Mesendoderm (in vitro differentiated cells): ENCODE results near the gene CTH.
"Not testable (repeated sequence)": the region's sequence is repeated elsewhere in the genome, so short reads cannot be mapped to it uniquely, and the experiment has no call there.

ENCODE experiments used
- DNase-seq: peaks from one replicate; pipeline ENCODE4 v3.0.0; 2013
- H2AK5ac ChIP-seq: 2 replicates; pipeline ENCODE4 v1.6.1; 2013; ENCODE audit warnings: low read length, inconsistent platforms
- H2BK120ac ChIP-seq: 2 replicates; pipeline ENCODE4 v1.6.1; 2013; ENCODE audit warnings: low read depth, mild to moderate bottlenecking, low read length, moderate library complexity, mixed read lengths
- H2BK15ac ChIP-seq: replicated peaks from 2 replicates; pipeline ENCODE4 v1.6.1; 2013; ENCODE audit warnings: low read depth, mild to moderate bottlenecking, moderate library complexity
- H2BK5ac ChIP-seq: 2 replicates; pipeline ENCODE4 v1.6.1; 2013; ENCODE audit warnings: low read length, inconsistent platforms
- H3K18ac ChIP-seq: 2 replicates; pipeline ENCODE4 v1.6.1; 2013; ENCODE audit warnings: mild to moderate bottlenecking, low read length, mixed read lengths
- H3K23ac ChIP-seq: one replicate; pipeline ENCODE4 v1.6.1; 2013; ENCODE audit warnings: low read length
- H3K27ac ChIP-seq: 2 replicates; pipeline ENCODE4 v1.5.1; 2013; ENCODE audit warnings: low read depth, mild to moderate bottlenecking, inconsistent platforms, low read length, moderate library complexity
- H3K27me3 ChIP-seq: 2 replicates; pipeline ENCODE4 v1.6.1; 2013; ENCODE audit warnings: low read length, control low read depth, mild to moderate bottlenecking, inconsistent platforms; ENCODE audit not compliant: insufficient read depth, poor library complexity
- H3K36me3 ChIP-seq: 2 replicates; pipeline ENCODE4 v1.6.1; 2013; ENCODE audit warnings: low read length, inconsistent platforms; ENCODE audit not compliant: control insufficient read depth, insufficient read depth
- H3K4ac ChIP-seq: one replicate; pipeline ENCODE4 v1.6.1; 2013; ENCODE audit warnings: low read depth, mild to moderate bottlenecking, low read length, moderate library complexity
- H3K4me1 ChIP-seq: 2 replicates; pipeline ENCODE4 v1.6.1; 2013; ENCODE audit warnings: low read depth, low read length, inconsistent platforms; ENCODE audit not compliant: control insufficient read depth
- H3K4me2 ChIP-seq: 2 replicates; pipeline ENCODE4 v1.6.1; 2013; ENCODE audit warnings: low read length
- H3K4me3 ChIP-seq: 2 replicates; pipeline ENCODE4 v1.5.1; 2013; ENCODE audit warnings: mild to moderate bottlenecking, low read length
- H3K56ac ChIP-seq: one replicate; pipeline ENCODE4 v1.6.1; 2013; ENCODE audit warnings: low read length
- H3K79me1 ChIP-seq: 2 replicates; pipeline ENCODE4 v1.6.1; 2013; ENCODE audit warnings: low read length, inconsistent platforms
- H3K79me2 ChIP-seq: 2 replicates; pipeline ENCODE4 v1.6.1; 2013; ENCODE audit warnings: mild to moderate bottlenecking, low read length; ENCODE audit not compliant: control insufficient read depth, insufficient read depth
- H3K9ac ChIP-seq: 2 replicates; pipeline ENCODE4 v1.6.1; 2013; ENCODE audit warnings: low read length, inconsistent platforms
- H4K5ac ChIP-seq: one replicate; pipeline ENCODE4 v1.6.1; 2013; ENCODE audit warnings: low read length
- H4K8ac ChIP-seq: one replicate; pipeline ENCODE4 v1.6.1; 2013; ENCODE audit warnings: low read depth, mild to moderate bottlenecking, control low read depth, low read length, moderate library complexity
- WGBS: extraction: QIAGEN DNeasy Blood & Tissue Kit; methylation state at CpG from one replicate; pipeline ENCODE4 v1.1.7; 2013; ENCODE audit warnings: low lambda C conversion rate, missing lambda C conversion rate; ENCODE audit not compliant: insufficient coverage; ENCODE audit errors: extremely low coverage; 5-methylcytosine and 5-hydroxymethylcytosine counted together

The CTH gene

DNA sequence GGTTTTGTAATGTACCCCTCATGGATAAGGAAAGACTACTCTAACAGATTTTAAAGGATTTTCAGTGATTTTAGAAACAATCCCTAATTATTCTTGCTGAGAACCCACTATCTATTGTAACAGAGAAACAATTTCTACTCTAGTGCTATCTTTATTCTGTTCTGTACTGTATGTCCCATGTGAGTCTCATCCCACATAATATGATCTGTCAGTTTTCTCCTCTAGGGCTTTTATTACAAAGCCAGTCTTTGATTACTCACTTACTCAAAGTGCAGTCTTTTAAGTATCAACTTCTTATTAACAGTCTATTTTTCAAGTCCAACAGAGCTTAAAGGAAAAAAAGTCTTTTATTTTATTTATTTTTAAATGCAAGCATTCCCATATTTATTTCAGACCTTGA lies 54.8 kb downstream of the CTH start:
- Histone ChIP-seq H3K36me3 (no peaks in the 10 kb centered on the region), H3K27me3 (no peaks in the 10 kb centered on the region), H3K56ac (no peak overlapping the region), H3K27ac (no peak overlapping the region), H2BK15ac (no peak overlapping the region), H3K4me1 (peaks cover 2% of the 10 kb centered on the region), H4K8ac (no peak overlapping the region), H3K23ac (no peak overlapping the region), H3K79me1 (no peaks in the 10 kb centered on the region), H3K4ac (no peak overlapping the region), H2AK5ac (no peak overlapping the region), H3K4me2 (no peak overlapping the region), H3K79me2 (no peaks in the 10 kb centered on the region), H4K5ac (no peak overlapping the region), H3K18ac (no peak overlapping the region), H2BK120ac (no peak overlapping the region), H2BK5ac (no peak overlapping the region), H3K4me3 (no peak overlapping the region), H3K9ac (no peak overlapping the region)
- no peak for DNase-seq

DNA sequence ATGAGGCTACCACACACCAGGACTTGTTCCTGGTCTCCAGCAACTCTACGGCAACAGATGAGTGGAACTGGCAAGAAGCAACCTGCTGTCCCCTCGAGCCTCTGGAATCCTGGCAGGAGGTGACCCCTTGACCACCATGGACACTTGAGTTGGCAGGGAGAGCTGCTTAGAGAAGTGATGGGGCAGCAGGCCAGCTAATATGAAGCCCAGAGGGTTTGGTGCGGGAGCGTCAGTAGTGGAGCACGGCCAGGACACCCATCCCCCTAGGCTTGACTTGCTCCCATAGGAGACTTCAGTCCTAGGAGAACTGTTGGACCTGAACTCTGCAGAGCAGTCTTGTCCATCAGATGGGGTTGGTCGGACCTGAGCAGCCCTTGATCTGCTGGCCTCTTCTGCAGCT lies 56.5 kb downstream of the CTH start:
- Histone ChIP-seq H4K5ac (no peak overlapping the region), H3K18ac (no peak overlapping the region), H3K4me1 (no peaks in the 10 kb centered on the region), H3K4ac (no peak overlapping the region), H3K23ac (no peak overlapping the region), H2BK5ac (no peak overlapping the region), H3K79me1 (no peaks in the 10 kb centered on the region), H2BK15ac (no peak overlapping the region), H3K79me2 (no peaks in the 10 kb centered on the region), H4K8ac (no peak overlapping the region), H3K27ac (no peak overlapping the region), H3K36me3 (no peaks in the 10 kb centered on the region), H3K27me3 (no peaks in the 10 kb centered on the region), H3K4me2 (no peak overlapping the region), H3K4me3 (no peak overlapping the region), H2BK120ac (no peak overlapping the region), H3K56ac (no peak overlapping the region), H3K9ac (no peak overlapping the region), H2AK5ac (no peak overlapping the region)
- WGBS, result no CpG with 5 or more reads among the region's 6 CpGs
- DNase-seq, result no peak

- Histone ChIP-seq H3K79me1 (no peaks in the 10 kb centered on the region), H2BK5ac (no peak overlapping the region), H3K9ac (no peak overlapping the region), H3K4me2 (no peak overlapping the region), H3K4ac (no peak overlapping the region), H4K5ac (no peak overlapping the region), H3K27me3 (no peaks in the 10 kb centered on the region), H3K79me2 (no peaks in the 10 kb centered on the region), H3K4me1 (no peaks in the 10 kb centered on the region), H3K4me3 (no peak overlapping the region), H4K8ac (no peak overlapping the region), H2AK5ac (no peak overlapping the region), H2BK120ac (no peak overlapping the region), H3K36me3 (no peaks in the 10 kb centered on the region), H3K23ac (no peak overlapping the region), H3K18ac (no peak overlapping the region), H3K56ac (no peak overlapping the region), H2BK15ac (no peak overlapping the region), H3K27ac (no peak overlapping the region)
- WGBS, result no CpG with 5 or more reads among the region's 5 CpGs
- no peak for DNase-seq
Measured at GRCh38 chr1:70468180-70468579, 57.1 kb downstream of the CTH start.

DNA sequence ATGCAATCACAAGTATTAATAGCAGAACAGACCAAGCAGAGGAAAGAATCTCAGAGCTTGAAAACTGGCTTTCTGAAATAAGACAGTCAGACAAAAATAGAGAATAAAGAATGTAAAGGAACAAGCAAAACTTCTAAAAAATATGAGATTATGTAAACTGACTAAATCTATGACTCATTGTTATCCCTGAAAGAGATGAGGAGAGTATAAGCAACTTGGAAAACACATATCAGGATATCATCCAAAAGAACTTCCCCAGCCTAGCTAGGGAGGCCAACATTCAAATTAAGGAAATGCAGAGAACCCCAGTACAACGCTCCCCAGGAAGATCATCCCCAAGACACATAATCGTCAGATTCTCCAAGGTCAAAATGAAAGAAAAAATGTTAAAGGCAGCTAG lies 58.1 kb downstream of the CTH start:
- H3K4me2 ChIP-seq, H3K56ac ChIP-seq, H3K27me3 ChIP-seq, H3K4ac ChIP-seq, H3K4me1 ChIP-seq, H3K79me1 ChIP-seq, H3K18ac ChIP-seq, DNase-seq, H2BK120ac ChIP-seq, H2BK15ac ChIP-seq, H2BK5ac ChIP-seq, H3K27ac ChIP-seq, H3K9ac ChIP-seq, H3K23ac ChIP-seq, H2AK5ac ChIP-seq, H3K4me3 ChIP-seq, H4K8ac ChIP-seq, H3K79me2 ChIP-seq, H4K5ac ChIP-seq, H3K36me3 ChIP-seq: not testable (repeated sequence)
- no CpG with 5 or more reads among the region's 2 CpGs for WGBS

DNA sequence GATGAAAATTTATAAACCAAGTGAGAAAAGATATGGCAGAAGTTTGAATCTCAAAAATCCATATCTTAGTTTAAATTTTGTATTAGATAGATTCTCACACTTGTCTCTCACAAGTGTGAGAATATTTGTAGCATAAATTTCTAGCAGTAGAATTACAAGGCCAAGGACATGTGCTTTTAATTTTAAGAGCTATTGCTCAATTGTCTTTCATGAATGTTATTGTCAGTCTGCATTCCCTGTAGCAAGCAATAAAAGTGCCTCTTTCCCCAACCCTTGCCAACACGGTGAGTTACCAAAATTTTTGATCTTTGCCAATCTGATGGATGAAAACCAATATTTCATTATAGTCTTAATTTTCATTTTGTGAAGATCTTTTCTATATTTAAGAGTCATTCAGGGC lies 64.0 kb downstream of the CTH start:
- H3K56ac ChIP-seq, result no peak overlapping the region

GRCh38 chr1:70477090-70477489 lies 66.0 kb downstream of the CTH start:
- Histone ChIP-seq H3K18ac (no peak overlapping the region), H3K4ac (no peak overlapping the region), H3K9ac (no peak overlapping the region), H3K4me1 (no peaks in the 10 kb centered on the region), H3K4me2 (no peak overlapping the region), H2BK120ac (no peak overlapping the region), H3K23ac (no peak overlapping the region), H3K79me2 (no peaks in the 10 kb centered on the region), H4K8ac (no peak overlapping the region), H3K27ac (no peak overlapping the region), H4K5ac (no peak overlapping the region), H3K4me3 (no peak overlapping the region), H2AK5ac (no peak overlapping the region), H3K56ac (no peak overlapping the region), H2BK5ac (no peak overlapping the region), H3K79me1 (no peaks in the 10 kb centered on the region), H2BK15ac (no peak overlapping the region), H3K27me3 (no peaks in the 10 kb centered on the region), H3K36me3 (no peaks in the 10 kb centered on the region)
- no CpG with 5 or more reads among the region's 12 CpGs for WGBS
- DNase-seq, result no peak

More for the DNA sequence above, 64.0 kb downstream of the CTH start:
- Histone ChIP-seq H3K18ac (no peak overlapping the region), H3K36me3 (no peaks in the 10 kb centered on the region), H3K27ac (no peak overlapping the region), H3K4ac (no peak overlapping the region), H3K79me1 (no peaks in the 10 kb centered on the region), H2AK5ac (no peak overlapping the region), H3K4me3 (no peak overlapping the region), H2BK5ac (no peak overlapping the region), H3K27me3 (no peaks in the 10 kb centered on the region), H3K79me2 (no peaks in the 10 kb centered on the region), H4K8ac (no peak overlapping the region), H3K4me2 (no peak overlapping the region), H3K9ac (no peak overlapping the region), H3K4me1 (no peaks in the 10 kb centered on the region), H4K5ac (no peak overlapping the region), H2BK15ac (no peak overlapping the region), H2BK120ac (no peak overlapping the region), H3K23ac (no peak overlapping the region)
- no peak for DNase-seq
- WGBS, result no CpG with 5 or more reads among the region's 1 CpG
